ENCODE measurements around the gene MCTP1. TPM values are rescaled to one million over a fixed set of nuclear protein-coding genes. Genes with fewer than 3 reads are reported as not detected.

MCTP1 gene
- total RNA-seq, 1 experiment from 2014 or later = 0.44 TPM

GRCh38 chr5:95141141-95141540 is 143.8 kb downstream of the MCTP1 start:
- Histone ChIP-seq H3K9me3 (ENCODE audit: control insufficient read depth in 1 of 2, insufficient read depth in 1 of 2, low read depth in 1 of 2, low read length in 2 of 2) (no peaks in the 10 kb centered on the region), H2AFZ (ENCODE audit: low read depth, low read length, poor library complexity, severe bottlenecking) (no peak overlapping the region), H3K27ac (ENCODE audit: low read depth, low read length) (no peak overlapping the region), H3K9ac (ENCODE audit: low read length) (no peak overlapping the region), H3K4me2 (ENCODE audit: low read length) (no peak overlapping the region), H3K79me2 (ENCODE audit: insufficient read depth, low read length) (no peaks in the 10 kb centered on the region), H3K4me1 (ENCODE audit: control insufficient read depth in 1 of 2, insufficient read depth in 2 of 2, low read length in 2 of 2) (no peaks in the 10 kb centered on the region), H3K36me3 (ENCODE audit: control insufficient read depth in 1 of 2, insufficient read depth in 2 of 2, low read length in 2 of 2) (no peaks in the 10 kb centered on the region), H3K4me3 (replicated peaks in 1 of 2; ENCODE audit: low read depth in 1 of 2, low read length in 2 of 2) (no peak overlapping the region), H4K20me1 (ENCODE audit: insufficient read depth) (no peaks in the 10 kb centered on the region), H3K27me3 (ENCODE audit: insufficient read depth, low read length) (0 out of 2 replicates have a peak, but pooled peaks cover 3% of the 10 kb centered on the region), H3K9me2 (ENCODE audit: insufficient read depth) (no peaks in the 10 kb centered on the region)
- ChIA-PET RAD21 (ENCODE audit: low non-redundant PET in 1 of 2, low total read pairs in 2 of 2, uncharacterized antibody in 2 of 2, unreplicated experiment in 2 of 2) (no interaction called here), POLR2A (no interaction called here), CTCF (no interaction called here)
- ATAC-seq (no peak), DNase-seq (ENCODE audit: low read depth, low spot score) (no peak)
- intact Hi-C loops (cut with micrococcal nuclease) = no loop called here
- TF ChIP-seq CTCF (IDR thresholded peaks at IDR 0.05 in 2 of 3, conservative IDR thresholded peaks at IDR 0.05 in 1 of 3; ENCODE audit: borderline replicate concordance in 1 of 3, insufficient read depth in 1 of 3, low read depth in 2 of 3, low read length in 2 of 3) (no peak), ZNF274 (IDR thresholded peaks at IDR 0.05; ENCODE audit: low read depth, low read length) (no peak), POLR2AphosphoS5 (IDR thresholded peaks at IDR 0.05; ENCODE audit: low read depth, low read length) (no peak), FOSL1 (IDR thresholded peaks at IDR 0.05; ENCODE audit: low read depth) (no peak), YY1 (IDR thresholded peaks at IDR 0.05; ENCODE audit: extremely low read depth, insufficient replicate concordance, low read depth, low read length) (no peak), JUND (IDR thresholded peaks at IDR 0.05) (no peak), ZFX (IDR thresholded peaks at IDR 0.05) (no peak), CEBPB (IDR thresholded peaks at IDR 0.05; ENCODE audit: low read depth) (no peak), MAX (IDR thresholded peaks at IDR 0.05) (no peak), REST (IDR thresholded peaks at IDR 0.05; ENCODE audit: low read depth) (no peak), POLR2A (IDR thresholded peaks at IDR 0.05; ENCODE audit: borderline replicate concordance, extremely low read depth, insufficient read depth, insufficient read length) (no peak), SIN3A (IDR thresholded peaks at IDR 0.05; ENCODE audit: low read depth) (no peak), EZH2 (IDR thresholded peaks at IDR 0.05) (no peak), SP1 (IDR thresholded peaks at IDR 0.05; ENCODE audit: low read depth) (no peak), EGR1 (IDR thresholded peaks at IDR 0.05; ENCODE audit: low read depth) (no peak), SRF (IDR thresholded peaks at IDR 0.05; ENCODE audit: low read depth) (no peak), ELF1 (IDR thresholded peaks at IDR 0.05; ENCODE audit: borderline replicate concordance, low read depth) (no peak), EZH2phosphoT487 (IDR thresholded peaks at IDR 0.05; ENCODE audit: borderline replicate concordance) (no peak), RAD21 (IDR thresholded peaks at IDR 0.05; ENCODE audit: low read depth) (no peak)
- BruUV-seq (replicated peaks) = no TSS peak

All from HCT116 (cell line).